Activated T-cell treated with anti-CD3 and anti-CD28 coated beads, Interleukin-2, amount 50 U/mL, for 72 hours (primary cell): ENCODE results near the gene CD2BP2. TPM values are rescaled to one million over a fixed set of nuclear protein-coding genes. Genes with fewer than 3 reads are reported as not detected.
"Not testable (repeated sequence)": the region's sequence is repeated elsewhere in the genome, so short reads cannot be mapped to it uniquely, and the experiment has no call there.

ENCODE experiments used
- ATAC-seq, 2 donors: fragments of 150-1000 bp; cut with Tn5 transposase; replicated peaks in 1 of 2; 2 replicates each; pipeline ENCODE4 v1.10.0; 2021; ENCODE audit warnings: moderate library complexity in 2 of 2, mild to moderate bottlenecking in 1 of 2
- DNase-seq, 2 donors: peaks; one replicate each; pipeline ENCODE4 v3.0.0; 2021 to 2022; ENCODE audit warnings: mixed read lengths in 1 of 2
- H3K27ac Mint-ChIP-seq: one replicate; pipeline ENCODE4 v1.8.0; 2022; ENCODE audit warnings: mild to moderate bottlenecking, moderate library complexity, mixed read lengths
- H3K27me3 Mint-ChIP-seq: one replicate; pipeline ENCODE4 v1.8.0; 2022; ENCODE audit warnings: low read depth, mixed read lengths
- H3K36me3 Mint-ChIP-seq, 2 donors: one replicate each; pipeline ENCODE4 v1.8.0; 2022; ENCODE audit warnings: mixed read lengths in 2 of 2, mild to moderate bottlenecking in 1 of 2; ENCODE audit not compliant: insufficient read depth in 2 of 2
- H3K4me1 Mint-ChIP-seq: one replicate; pipeline ENCODE4 v1.8.0; 2022; ENCODE audit warnings: low read depth, mixed read lengths
- H3K4me3 Mint-ChIP-seq, 2 donors: one replicate each; pipeline ENCODE4 v1.8.0; 2022; ENCODE audit warnings: mild to moderate bottlenecking in 2 of 2, mixed read lengths in 2 of 2, moderate library complexity in 2 of 2
- H3K9me3 Mint-ChIP-seq, 2 donors: one replicate each; pipeline ENCODE4 v1.8.0; 2022; ENCODE audit warnings: mixed read lengths in 2 of 2
- total RNA-seq, 2 donors: library from RNA; stranded (reverse); gene quantifications; one replicate each; pipeline ENCODE4 v1.2.3, GENCODE V29; 2022

Gene CD2BP2
- total RNA-seq, 2 donors from 2014 or later, result 61.9 to 63.5 TPM

GRCh38 chr16:30338715-30339114 lies 16.4 kb downstream of the CD2BP2 start:
- H3K36me3 Mint-ChIP-seq, H3K27ac Mint-ChIP-seq, H3K9me3 Mint-ChIP-seq, H3K4me3 Mint-ChIP-seq, H3K27me3 Mint-ChIP-seq, DNase-seq, ATAC-seq: not testable (repeated sequence)
- H3K4me1 Mint-ChIP-seq, result peaks cover 25% of the 10 kb centered on the region

- not testable (repeated sequence) for H3K9me3 Mint-ChIP-seq, H3K36me3 Mint-ChIP-seq, H3K27ac Mint-ChIP-seq, ATAC-seq, DNase-seq, H3K4me3 Mint-ChIP-seq, H3K27me3 Mint-ChIP-seq
- H3K4me1 Mint-ChIP-seq, result peaks cover 28% of the 10 kb centered on the region
Observed at GRCh38 chr16:30337964-30338357, 17.1 kb downstream of the CD2BP2 start.

GRCh38 chr16:30335598-30336474 lies 19.3 kb downstream of the CD2BP2 start:
- Mint-ChIP-seq H3K27me3 (no peaks in the 10 kb centered on the region), H3K4me3 (peak overlapping the region; percentile 85 to 96), H3K27ac (peak overlapping the region; percentile 96), H3K4me1 (peaks cover 37% of the 10 kb centered on the region), H3K9me3 (no peaks in the 10 kb centered on the region), H3K36me3 (peaks cover 0 to 2% of the 10 kb centered on the region in 2 donors)
- DNase-seq (peak; percentile 33 to 37), ATAC-seq (peak; percentile 5 to 25)

GRCh38 chr16:30335028-30335597 lies 20.0 kb downstream of the CD2BP2 start:
- ATAC-seq, result peak; percentile 79 to 80
- H3K27me3 Mint-ChIP-seq, H3K9me3 Mint-ChIP-seq, H3K36me3 Mint-ChIP-seq: not testable (repeated sequence)
- H3K27ac Mint-ChIP-seq, result peak overlapping the region; percentile 96
- H3K4me3 Mint-ChIP-seq, result peak overlapping the region; percentile 85 to 96
- peak; percentile 87 to 88 for DNase-seq
- peaks cover 35% of the 10 kb centered on the region for H3K4me1 Mint-ChIP-seq

GRCh38 chr16:30334473-30334989 lies 20.6 kb downstream of the CD2BP2 start:
- DNase-seq (peak; percentile 90 to 92), ATAC-seq (peak; percentile 92 to 94)
- H3K4me3 Mint-ChIP-seq, result peak overlapping the region; percentile 85 to 96
- not testable (repeated sequence) for H3K9me3 Mint-ChIP-seq, H3K27me3 Mint-ChIP-seq, H3K36me3 Mint-ChIP-seq
- H3K4me1 Mint-ChIP-seq, result peaks cover 35% of the 10 kb centered on the region
- H3K27ac Mint-ChIP-seq, result peak overlapping the region; percentile 59

GRCh38 chr16:30324220-30324619 lies 30.9 kb downstream of the CD2BP2 start:
- H3K9me3 Mint-ChIP-seq, ATAC-seq, H3K4me3 Mint-ChIP-seq, H3K27ac Mint-ChIP-seq, H3K4me1 Mint-ChIP-seq, H3K27me3 Mint-ChIP-seq, DNase-seq, H3K36me3 Mint-ChIP-seq: not testable (repeated sequence)

GRCh38 chr16:30318647-30319046 lies 36.5 kb downstream of the CD2BP2 start:
- not testable (repeated sequence) for H3K9me3 Mint-ChIP-seq, H3K36me3 Mint-ChIP-seq, H3K27me3 Mint-ChIP-seq, H3K4me3 Mint-ChIP-seq, ATAC-seq, DNase-seq
- peaks cover 23% of the 10 kb centered on the region for H3K4me1 Mint-ChIP-seq
- peak overlapping the region; percentile 72 for H3K27ac Mint-ChIP-seq

GRCh38 chr16:30310937-30311336 lies 44.2 kb downstream of the CD2BP2 start:
- not testable (repeated sequence) for H3K27ac Mint-ChIP-seq, H3K27me3 Mint-ChIP-seq, H3K36me3 Mint-ChIP-seq, DNase-seq, ATAC-seq, H3K4me3 Mint-ChIP-seq, H3K9me3 Mint-ChIP-seq
- H3K4me1 Mint-ChIP-seq, result peaks cover 32% of the 10 kb centered on the region

GRCh38 chr16:30309255-30309654 lies 45.9 kb downstream of the CD2BP2 start:
- H3K4me3 Mint-ChIP-seq, H3K9me3 Mint-ChIP-seq, DNase-seq, H3K27ac Mint-ChIP-seq, H3K36me3 Mint-ChIP-seq, H3K27me3 Mint-ChIP-seq, ATAC-seq: not testable (repeated sequence)
- peaks cover 21% of the 10 kb centered on the region for H3K4me1 Mint-ChIP-seq

Other genes starting within 250 kb of the CD2BP2 start
- 10 to 100 TPM; 13.9 to 20.5 TPM for gene GDPD3, start 241.8 kb downstream of the CD2BP2 start, total RNA-seq
- 100 to 1,000 TPM in 1 of 2 donors, 10 to 100 TPM in 1; 84.8 to 103 TPM for gene MAPK3, start 232.1 kb downstream of the CD2BP2 start, total RNA-seq
- 100 to 1,000 TPM; 843 to 987 TPM for gene CORO1A, start 171.7 kb downstream of the CD2BP2 start, total RNA-seq
- gene BOLA2B, start 161.6 kb downstream of the CD2BP2 start, total RNA-seq, result 10 to 100 TPM; 73.7 to 87.3 TPM
- 100 to 1,000 TPM in 1 of 2 donors, 10 to 100 TPM in 1; 48.1 to 129 TPM for gene SLX1A, start 161.4 kb downstream of the CD2BP2 start, total RNA-seq
- gene SULT1A3, start 156.1 kb downstream of the CD2BP2 start, total RNA-seq, result 10 to 100 TPM; 16.6 to 20.1 TPM
- gene NPIPB13, start 106.8 kb downstream of the CD2BP2 start, total RNA-seq, result 10 to 100 TPM; 18.5 to 20.4 TPM
- gene TBC1D10B, start 15.2 kb upstream of the CD2BP2 start, total RNA-seq, result 10 to 100 TPM; 48.0 to 50.7 TPM
- gene MYL11, start 19.5 kb upstream of the CD2BP2 start, total RNA-seq, result 1 to 10 TPM in 1 of 2 donors, not detected in 1; 2.0 TPM
- 100 to 1,000 TPM; 223 to 233 TPM for gene SEPTIN1, start 27.3 kb upstream of the CD2BP2 start, total RNA-seq
- gene ZNF48, start 40.1 kb upstream of the CD2BP2 start, total RNA-seq, result 10 to 100 TPM; 10.5 to 13.1 TPM
- gene ZNF771, start 52.3 kb upstream of the CD2BP2 start, total RNA-seq, result 1 to 10 TPM; 5.8 to 6.3 TPM
- gene DCTPP1, start 74.7 kb upstream of the CD2BP2 start, total RNA-seq, result 10 to 100 TPM; 56.5 to 78.8 TPM
- 10 to 100 TPM; 67.0 to 82.1 TPM for gene SEPHS2, start 90.6 kb upstream of the CD2BP2 start, total RNA-seq
- 100 to 1,000 TPM; 517 to 673 TPM for gene ITGAL, start 117.4 kb upstream of the CD2BP2 start, total RNA-seq
- gene ZNF768, start 171.3 kb upstream of the CD2BP2 start, total RNA-seq, result 10 to 100 TPM; 21.0 to 22.5 TPM
- 1 to 10 TPM; 8.3 to 9.2 TPM for gene ZNF747, start 179.6 kb upstream of the CD2BP2 start, total RNA-seq
- gene ZNF764, start 203.1 kb upstream of the CD2BP2 start, total RNA-seq, result 10 to 100 TPM; 10.7 to 12.7 TPM
- gene ZNF688, start 216.4 kb upstream of the CD2BP2 start, total RNA-seq, result 10 to 100 TPM; 14.5 TPM
- gene ZNF785, start 230.4 kb upstream of the CD2BP2 start, total RNA-seq, result 10 to 100 TPM; 10.9 to 12.6 TPM